Activated T-cell treated with anti-CD3 and anti-CD28 coated beads, Interleukin-2, amount 50 U/mL, for 1 hour (primary cell): ENCODE data around the gene SOD3.

ENCODE experiments used
- DNase-seq: peaks from one replicate; pipeline ENCODE4 v3.0.0-alpha.2; 2020

Gene SOD3

DNA sequence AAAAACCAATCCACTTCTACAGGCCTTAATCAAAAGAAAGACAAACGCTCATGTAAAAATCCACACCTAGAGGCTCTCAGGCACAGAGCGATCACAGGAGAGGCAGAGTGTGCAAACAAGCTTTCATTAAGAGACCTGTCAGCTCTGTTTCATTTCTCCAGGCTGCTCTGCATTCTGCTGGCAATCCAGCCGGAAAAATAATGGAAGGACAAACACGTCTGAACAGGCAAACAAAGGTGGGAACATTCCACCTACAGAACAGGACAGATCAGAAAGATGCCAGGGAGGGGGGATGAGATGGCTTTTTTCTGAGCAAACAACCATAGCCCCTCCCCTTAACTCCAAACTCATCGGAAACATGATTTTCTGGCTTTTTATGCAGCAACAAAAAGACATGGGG lies 9.7 kb downstream of the SOD3 start:
- DNase-seq: no peak

DNA sequence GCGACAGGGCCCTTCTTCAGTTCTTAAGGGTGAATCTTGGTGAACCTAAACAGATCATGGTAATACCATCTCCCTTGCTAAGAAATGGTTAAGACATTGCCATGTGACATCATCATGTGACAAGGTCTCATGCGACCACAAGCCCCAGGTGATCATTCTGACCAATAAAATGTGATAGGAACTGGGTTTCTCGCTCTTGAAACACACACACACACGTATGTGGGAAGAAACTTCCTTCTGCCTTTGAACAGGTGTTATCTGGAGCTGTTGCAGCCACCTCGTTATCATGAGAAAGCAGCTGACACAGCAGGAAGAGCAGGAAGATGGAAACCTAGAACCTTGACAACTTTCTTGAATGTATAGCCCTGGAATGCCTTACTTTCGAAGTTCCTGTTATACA lies 10.2 kb downstream of the SOD3 start:
- DNase-seq: no peak

DNA sequence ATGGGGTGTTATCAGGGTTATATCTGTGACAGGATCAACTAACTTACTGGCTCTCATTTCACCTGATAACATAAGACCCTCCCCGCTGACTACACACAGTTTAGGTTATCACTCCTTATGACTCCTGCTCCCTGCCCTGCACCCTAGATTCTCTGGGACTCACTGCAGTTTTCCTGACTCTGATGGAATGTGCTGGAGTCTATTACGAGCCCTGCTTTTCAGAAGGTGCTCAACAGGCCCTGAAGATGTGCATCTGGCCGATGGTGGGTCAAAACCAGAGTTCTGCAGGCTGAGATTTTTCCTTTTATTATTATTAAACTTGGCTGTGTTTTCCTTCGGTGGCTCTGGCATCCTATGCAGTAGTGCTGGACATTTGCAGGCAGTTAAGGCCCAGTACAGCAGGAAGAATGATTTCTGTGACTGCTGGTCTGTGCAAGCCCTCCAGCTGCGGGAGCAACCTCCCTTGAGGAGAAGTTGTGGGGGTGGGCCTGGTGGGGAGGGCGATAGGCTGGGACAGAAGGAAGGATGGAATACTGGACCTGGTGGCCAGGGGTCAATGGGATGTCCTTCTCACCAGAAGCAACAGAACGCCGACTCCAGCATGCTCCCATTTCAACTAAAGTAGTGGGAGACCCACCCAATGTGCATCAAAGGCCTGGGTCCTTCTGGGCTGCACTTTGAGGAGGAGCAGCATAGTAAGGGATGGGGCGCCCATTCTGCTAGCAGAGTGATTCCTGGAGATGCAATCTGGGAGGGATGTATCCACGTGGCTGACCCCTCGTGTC lies 11.0 kb downstream of the SOD3 start:
- DNase-seq: no peak

GRCh38 chr4:24807611-24808010 lies 12.2 kb downstream of the SOD3 start:
- no peak for DNase-seq

DNA sequence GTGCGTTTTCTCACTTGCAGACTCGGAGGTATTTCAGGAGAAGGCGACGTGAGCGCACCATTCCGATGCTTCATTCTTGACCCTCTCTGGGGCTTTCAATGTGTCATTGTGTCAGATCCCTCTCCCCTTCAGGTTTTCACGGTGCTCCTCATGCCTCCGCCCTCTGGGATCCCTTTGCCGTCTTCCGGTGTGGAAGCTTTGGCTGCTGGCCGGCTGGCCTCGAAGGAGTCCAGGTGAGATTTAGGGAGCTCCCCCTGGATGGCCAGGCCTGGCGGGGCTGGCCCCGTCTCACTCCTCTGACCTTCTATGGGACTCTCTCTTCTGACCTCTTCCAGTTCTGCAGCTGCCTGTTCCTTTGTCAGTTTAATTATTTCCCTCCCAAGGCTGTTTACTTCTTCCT lies 12.9 kb downstream of the SOD3 start:
- DNase-seq: no peak

- DNase-seq: no peak
These were observed 13.6 kb downstream of the SOD3 start for GRCh38 chr4:24808955-24809354.

GRCh38 chr4:24809376-24809775 lies 14.0 kb downstream of the SOD3 start:
- no peak for DNase-seq

- no peak for DNase-seq
These were observed 14.5 kb downstream of the SOD3 start for GRCh38 chr4:24809815-24810405.

- DNase-seq: no peak
These were observed 15.7 kb downstream of the SOD3 start for GRCh38 chr4:24810871-24811631.

DNA sequence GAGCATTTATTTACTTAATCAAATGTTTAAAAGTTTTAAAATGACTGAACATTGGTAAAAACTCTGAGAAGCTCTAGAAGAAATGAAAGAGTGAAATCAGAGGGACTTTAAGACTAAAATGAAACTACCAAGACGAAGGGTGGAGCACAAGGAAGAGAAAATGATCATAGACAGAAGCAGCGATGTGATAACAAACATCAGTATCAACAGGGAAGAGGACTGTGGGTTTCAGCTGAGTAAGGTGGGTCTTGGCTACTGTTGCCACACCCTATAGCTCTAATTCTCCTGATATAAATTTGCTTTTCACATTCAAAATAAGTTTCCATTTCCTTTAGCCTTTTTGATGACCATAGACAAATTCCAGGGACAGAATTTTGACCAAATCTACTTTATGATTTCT lies 18.4 kb downstream of the SOD3 start:
- DNase-seq: no peak

GRCh38 chr4:24816797-24817196 lies 21.4 kb downstream of the SOD3 start:
- no peak for DNase-seq

DNA sequence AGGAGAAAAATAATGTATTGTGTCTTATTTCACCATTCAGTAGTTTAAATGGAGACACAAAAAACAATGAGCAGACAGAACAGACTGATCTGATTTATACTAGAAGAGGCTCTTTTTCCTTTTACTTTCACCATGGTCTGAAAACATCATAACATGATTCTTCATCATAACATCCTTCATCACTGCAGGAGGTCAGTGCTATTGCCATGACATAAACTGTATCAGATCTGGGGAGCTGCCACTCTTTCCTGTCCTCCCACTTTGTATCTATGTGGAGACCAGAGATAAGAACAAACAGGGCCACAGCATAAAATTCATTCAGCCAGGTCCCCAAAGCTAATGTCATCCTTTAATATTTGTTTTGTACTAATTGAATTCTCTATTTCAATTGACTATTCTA lies 25.2 kb downstream of the SOD3 start:
- DNase-seq: no peak

GRCh38 chr4:24824720-24825119 lies 29.3 kb downstream of the SOD3 start:
- no peak for DNase-seq

DNA sequence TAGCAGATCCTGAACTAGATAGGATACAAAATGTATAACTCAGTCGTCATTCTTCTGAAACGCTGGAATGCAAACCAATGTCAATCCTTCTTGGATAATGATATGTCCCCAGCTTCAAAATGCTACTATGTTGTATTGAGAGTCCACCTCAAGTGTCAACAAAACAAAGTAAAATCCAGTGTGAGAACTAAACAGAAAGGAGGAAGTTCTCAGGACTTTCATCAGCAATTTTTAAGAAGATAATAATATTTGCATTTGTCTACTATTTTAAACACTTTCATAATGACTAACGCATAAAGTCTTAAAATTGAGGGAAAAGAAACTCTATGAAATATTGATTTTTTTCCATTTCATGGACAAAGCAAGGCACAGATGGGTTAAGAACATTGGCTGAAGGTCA lies 36.3 kb downstream of the SOD3 start:
- DNase-seq: no peak

DNA sequence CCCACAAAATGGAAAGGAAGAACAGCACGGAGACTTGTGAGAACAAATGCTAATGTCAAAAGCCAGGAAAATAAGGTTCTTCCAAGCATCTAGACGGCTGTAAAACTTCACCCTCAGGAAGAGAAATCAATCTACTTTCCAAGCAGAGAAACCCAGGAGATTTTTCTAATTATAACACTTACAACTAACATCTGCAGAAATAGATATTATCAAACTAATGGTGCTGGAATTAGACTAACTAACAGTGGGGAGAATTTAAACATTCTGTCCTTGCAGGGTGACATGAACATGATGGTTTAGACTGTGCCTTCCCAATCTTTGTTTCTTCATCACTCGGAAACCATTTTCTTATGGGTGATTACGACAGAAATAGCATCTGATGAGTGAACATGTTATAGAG lies 40.3 kb downstream of the SOD3 start:
- DNase-seq: no peak

GRCh38 chr4:24836661-24837242 lies 41.4 kb downstream of the SOD3 start:
- no peak for DNase-seq

DNA sequence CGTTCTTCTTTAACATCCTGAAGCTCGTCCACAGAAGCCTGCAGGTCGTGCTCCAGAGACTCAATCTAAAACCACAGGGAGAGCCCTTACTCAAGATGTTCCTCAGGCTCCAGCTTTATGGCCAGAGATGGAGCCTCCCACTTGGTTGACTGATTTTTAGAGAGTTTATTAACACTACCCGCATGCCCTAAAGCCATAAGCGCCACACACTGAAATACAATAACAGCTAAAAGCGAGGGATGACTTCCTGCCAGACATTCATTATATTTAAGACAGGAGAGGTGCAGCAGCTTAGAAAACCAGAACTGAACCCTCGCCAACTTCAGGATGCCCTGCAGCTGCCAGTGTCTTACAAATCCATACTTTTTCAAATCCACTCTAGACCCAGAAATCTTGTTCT lies 42.0 kb downstream of the SOD3 start:
- no peak for DNase-seq

- no peak for DNase-seq
These were observed 42.4 kb downstream of the SOD3 start for GRCh38 chr4:24837781-24838180.

DNA sequence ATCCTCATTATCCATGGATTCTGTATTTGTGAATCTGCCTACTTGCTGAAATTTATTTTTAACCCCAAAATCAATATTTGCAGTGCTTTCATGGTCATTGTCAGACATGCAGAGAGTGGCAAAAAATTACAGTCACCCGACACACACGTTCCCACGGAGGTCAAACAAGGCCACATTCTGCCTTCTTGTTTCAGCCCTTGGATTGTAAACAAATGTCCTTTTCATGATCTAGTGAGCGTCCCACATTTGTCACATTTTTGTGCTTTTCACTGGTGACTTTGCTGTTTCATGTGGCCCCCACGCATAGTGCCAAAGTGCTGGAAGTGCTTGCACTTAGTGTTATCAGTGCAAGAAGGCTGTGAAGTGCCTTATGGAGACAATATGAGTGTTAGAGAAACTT lies 45.0 kb downstream of the SOD3 start:
- DNase-seq: no peak

GRCh38 chr4:24840826-24841543 lies 45.6 kb downstream of the SOD3 start:
- no peak for DNase-seq

- DNase-seq: no peak
These were observed 47.0 kb downstream of the SOD3 start for GRCh38 chr4:24842356-24842755.

GRCh38 chr4:24843096-24843495 lies 47.7 kb downstream of the SOD3 start:
- DNase-seq: no peak

GRCh38 chr4:24845132-24845531 lies 49.8 kb downstream of the SOD3 start:
- no peak for DNase-seq
